Neural progenitor cell (in vitro differentiated cells): ENCODE results near the gene CXorf58.

Source experiments
- EZH2 ChIP-seq: fragments of 200-600 bp; sonication (generic); IDR thresholded peaks from 2 replicates; pipeline ENCODE4 v1.6.1; 2017; ENCODE audit warnings: antibody characterized with exemption, mild to moderate bottlenecking, moderate library complexity
- TF ChIP-seq, protein P1 (sequence below): fragments of 200-600 bp; sonication (generic); IDR thresholded peaks from 2 replicates; pipeline ENCODE4 v1.5.1; 2017; ENCODE audit warnings: antibody characterized with exemption, mild to moderate bottlenecking

DNA sequence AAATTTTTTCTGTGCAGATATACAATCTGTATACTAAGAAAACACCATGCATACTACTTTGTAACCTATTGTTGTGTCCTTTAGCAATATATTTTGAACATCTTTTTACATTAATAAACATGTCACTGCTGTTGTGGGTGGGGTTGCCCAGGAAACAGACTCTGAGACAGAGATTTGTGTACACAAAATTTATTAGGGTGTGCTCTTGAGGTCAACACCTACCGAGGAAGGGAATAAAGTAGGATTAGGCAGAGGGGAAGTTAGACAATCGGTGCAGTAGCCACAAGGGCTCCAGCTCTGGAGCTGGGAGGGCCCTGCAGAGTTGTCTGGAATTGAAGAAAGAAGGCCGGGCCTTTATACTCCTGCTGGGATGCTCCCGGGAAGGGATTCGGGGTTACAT lies 56.4 kb downstream of the CXorf58 start:
- TF ChIP-seq, protein P1, sequence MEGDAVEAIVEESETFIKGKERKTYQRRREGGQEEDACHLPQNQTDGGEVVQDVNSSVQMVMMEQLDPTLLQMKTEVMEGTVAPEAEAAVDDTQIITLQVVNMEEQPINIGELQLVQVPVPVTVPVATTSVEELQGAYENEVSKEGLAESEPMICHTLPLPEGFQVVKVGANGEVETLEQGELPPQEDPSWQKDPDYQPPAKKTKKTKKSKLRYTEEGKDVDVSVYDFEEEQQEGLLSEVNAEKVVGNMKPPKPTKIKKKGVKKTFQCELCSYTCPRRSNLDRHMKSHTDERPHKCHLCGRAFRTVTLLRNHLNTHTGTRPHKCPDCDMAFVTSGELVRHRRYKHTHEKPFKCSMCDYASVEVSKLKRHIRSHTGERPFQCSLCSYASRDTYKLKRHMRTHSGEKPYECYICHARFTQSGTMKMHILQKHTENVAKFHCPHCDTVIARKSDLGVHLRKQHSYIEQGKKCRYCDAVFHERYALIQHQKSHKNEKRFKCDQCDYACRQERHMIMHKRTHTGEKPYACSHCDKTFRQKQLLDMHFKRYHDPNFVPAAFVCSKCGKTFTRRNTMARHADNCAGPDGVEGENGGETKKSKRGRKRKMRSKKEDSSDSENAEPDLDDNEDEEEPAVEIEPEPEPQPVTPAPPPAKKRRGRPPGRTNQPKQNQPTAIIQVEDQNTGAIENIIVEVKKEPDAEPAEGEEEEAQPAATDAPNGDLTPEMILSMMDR: no peak
- TF ChIP-seq EZH2: no peak
